HepG2 (cell line): ENCODE results near the gene ATAD3A. TPM values are rescaled to one million over a fixed set of nuclear protein-coding genes. Genes with fewer than 3 reads are reported as not detected.
A peak's percentile ranks its signal among the peaks of the same experiment; 100 is the strongest.

Experiments
- DMAP1 ChIP-seq: IDR thresholded peaks from 2 replicates; pipeline ENCODE4 v1.6.1; 2016
- E2F5 ChIP-seq: sonication (generic); formaldehyde crosslinking; conservative IDR thresholded peaks from 2 replicates; pipeline ENCODE4 v1.4.0; 2020; ENCODE audit warnings: missing genetic modification reagents
- FOSL1 ChIP-seq: sonication (generic); formaldehyde crosslinking; IDR thresholded peaks from 2 replicates; pipeline ENCODE4 v1.9.0; 2021; ENCODE audit warnings: missing genetic modification reagents, borderline replicate concordance
- HNF1A ChIP-seq, 2 experiments: sonication (generic) in 1 of 2; formaldehyde crosslinking in 1 of 2; IDR thresholded peaks; 2 replicates each; pipeline versions ENCODE4 v1.4.0 to v1.6.1; 2016 to 2020; ENCODE audit warnings: borderline replicate concordance in 1 of 2, low read depth in 1 of 2, mild to moderate bottlenecking in 1 of 2, missing genetic modification reagents in 1 of 2
- JUN ChIP-seq: sonication (generic); formaldehyde crosslinking; IDR thresholded peaks from 2 replicates; pipeline ENCODE4 v1.4.0; 2020; ENCODE audit warnings: mild to moderate bottlenecking, missing genetic modification reagents
- NR2F2 ChIP-seq: IDR thresholded peaks from 2 replicates; pipeline ENCODE4 v1.6.1; 2012; ENCODE audit warnings: low read depth, inconsistent platforms, borderline replicate concordance
- PCBP1 ChIP-seq: fragments of 200-400 bp; formaldehyde crosslinking; IDR thresholded peaks from 2 replicates; pipeline ENCODE4 v1.6.1; 2017; ENCODE audit warnings: mild to moderate bottlenecking, low read depth, low read length, borderline replicate concordance
- RELA ChIP-seq: sonication (generic); formaldehyde crosslinking; IDR thresholded peaks from 2 replicates; pipeline ENCODE4 v1.4.0; 2020; ENCODE audit warnings: missing genetic modification reagents
- RFX3 ChIP-seq: IDR thresholded peaks from 2 replicates; pipeline ENCODE4 v1.6.1; 2016; ENCODE audit warnings: missing biosample characterization, missing genetic modification reagents
- ZMYM2 ChIP-seq: sonication (generic); formaldehyde crosslinking; IDR thresholded peaks from 2 replicates; pipeline ENCODE4 v1.8.0; 2022; ENCODE audit warnings: mild to moderate bottlenecking, missing genetic modification reagents
- ZNF225 ChIP-seq: sonication (generic); formaldehyde crosslinking; IDR thresholded peaks from 2 replicates; pipeline ENCODE4 v1.4.0; 2020; ENCODE audit warnings: mild to moderate bottlenecking, missing genetic modification reagents
- ZNF260 ChIP-seq: sonication (generic); formaldehyde crosslinking; IDR thresholded peaks from 2 replicates; pipeline ENCODE4 v1.4.0; 2020; ENCODE audit warnings: missing genetic modification reagents, low read depth, mild to moderate bottlenecking, borderline replicate concordance
- ZNF468 ChIP-seq: sonication (generic); formaldehyde crosslinking; IDR thresholded peaks from 2 replicates; pipeline ENCODE4 v1.8.0; 2022; ENCODE audit warnings: mild to moderate bottlenecking, moderate library complexity, missing genetic modification reagents
- ZNF709 ChIP-seq: sonication (generic); formaldehyde crosslinking; IDR thresholded peaks from 2 replicates; pipeline ENCODE4 v1.5.0; 2020; ENCODE audit warnings: mild to moderate bottlenecking, missing genetic modification reagents
- ZNF776 ChIP-seq: sonication (generic); formaldehyde crosslinking; IDR thresholded peaks from 2 replicates; pipeline ENCODE4 v1.4.0; 2020; ENCODE audit warnings: mild to moderate bottlenecking, missing genetic modification reagents
- polyA plus RNA-seq, 8 experiments: library from polyadenylated mRNA; depleted of rRNA in 3 of 8; stranded (reverse) in 7 of 8; unstranded in 1 of 8; fragments of >200 nt; fragmentation: Illumina TruSeq in 4 of 8; extraction: Trizol in 4 of 8; gene quantifications; 2 replicates each; pipeline versions ENCODE4 v1.2.1 to v1.2.3, GENCODE V29; 2011 to 2016; ENCODE audit warnings: low read depth in 4 of 8, missing spikeins in 1 of 8, mixed read lengths in 1 of 8; ENCODE audit not compliant: insufficient read depth in 1 of 8
- total RNA-seq, 5 experiments: library from RNA; depleted of rRNA; stranded (reverse); fragments of >200 nt; fragmentation: Illumina TruSeq; extraction: Trizol; gene quantifications; 2 replicates each; pipeline ENCODE4 v1.2.3, GENCODE V29; 2016; ENCODE audit warnings: low read depth in 1 of 5
- TF ChIP-seq, protein P1 (sequence below): sonication (generic); formaldehyde crosslinking; IDR thresholded peaks from 2 replicates; pipeline ENCODE4 v1.4.0; 2020; ENCODE audit warnings: missing genetic modification reagents
- TF ChIP-seq, protein P2 (sequence below): sonication (generic); formaldehyde crosslinking; IDR thresholded peaks from 2 replicates; pipeline ENCODE4 v1.4.0; 2020; ENCODE audit warnings: missing genetic modification reagents

The ATAD3A gene
- total and polyA plus RNA-seq, 2 of the 13 experiments (the other 11 are each of a cell fraction or from before 2014, with no cell fraction given), result 10.6 to 49.0 TPM

DNA sequence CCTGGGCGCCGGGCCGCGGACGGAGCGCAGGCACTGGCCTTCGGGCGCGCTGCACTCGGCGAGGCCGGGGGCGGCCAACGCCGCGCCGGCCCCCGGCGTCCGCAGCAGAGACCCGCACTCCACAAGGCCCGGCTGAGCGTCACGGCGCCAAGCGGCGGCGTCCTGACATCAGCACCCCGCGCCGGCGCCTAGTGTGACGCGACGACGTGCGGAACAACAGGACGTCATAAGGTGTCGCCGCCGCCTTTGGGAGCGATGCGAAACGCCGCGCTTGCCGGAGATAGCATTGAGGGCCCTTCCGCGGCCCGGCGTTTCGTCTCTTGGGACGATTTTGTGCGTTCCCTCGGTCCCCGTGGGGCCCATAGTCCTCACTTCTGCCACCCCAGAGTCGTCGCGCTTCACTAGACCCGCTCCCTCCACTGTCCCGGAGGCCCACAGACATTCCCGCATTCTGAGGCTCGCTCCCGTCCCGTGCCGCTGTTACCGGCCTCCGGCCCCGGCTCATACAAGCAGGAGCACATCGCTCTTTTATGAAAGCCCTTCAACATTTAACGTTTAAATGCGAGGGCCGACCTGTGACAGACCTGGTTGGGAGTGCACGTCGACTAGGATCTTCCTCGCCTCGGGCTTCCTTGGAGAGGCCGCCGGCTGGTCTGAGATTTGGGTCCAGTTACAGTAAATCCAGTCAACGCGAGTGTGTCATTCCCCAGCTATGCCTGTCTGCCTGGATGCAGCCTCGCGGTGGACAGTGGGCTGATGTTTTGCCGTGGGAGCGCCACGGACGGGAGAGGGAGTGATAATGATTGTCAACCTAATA lies 63.0 kb downstream of the ATAD3A start, which contains the start of gene SSU72 (continued):
- TF ChIP-seq ZNF776 (0 out of 2 replicates have a peak, but pooled peaks have one; percentile 17), ZNF709 (CRISPR knock-in tag) (peak; percentile 20; the same call in 1 of the 2 replicates), E2F5 (CRISPR knock-in tag) (peak; percentile 46), ZMYM2 (CRISPR knock-in tag) (0 out of 2 replicates have a peak, but pooled peaks have one; percentile 38), NR2F2 (no peak), ZNF468 (no peak), ZNF260 (CRISPR knock-in tag) (no peak), RELA (CRISPR knock-in tag) (peak; percentile 63; the same call in 1 of the 2 replicates), PCBP1 (0 out of 2 replicates have a peak, but pooled peaks have one; percentile 51), FOSL1 (peak; percentile 25; the same call in 1 of the 2 replicates), RFX3 (CRISPR knock-in tag) (no peak), ZNF225 (CRISPR knock-in tag) (peak; percentile 90; the same call in 1 of the 2 replicates), HNF1A (IDR thresholded peaks at IDR 0.05; ENCODE audit: low read depth) (no peak), HNF1A (CRISPR knock-in tag; IDR thresholded peaks at IDR 0.05; ENCODE audit: borderline replicate concordance) (0 out of 2 replicates have a peak, but pooled peaks have one; percentile 35), DMAP1 (CRISPR knock-in tag) (peak; percentile 49; the same call in 1 of the 2 replicates), JUN (CRISPR knock-in tag) (no peak)
- TF ChIP-seq, protein P1, sequence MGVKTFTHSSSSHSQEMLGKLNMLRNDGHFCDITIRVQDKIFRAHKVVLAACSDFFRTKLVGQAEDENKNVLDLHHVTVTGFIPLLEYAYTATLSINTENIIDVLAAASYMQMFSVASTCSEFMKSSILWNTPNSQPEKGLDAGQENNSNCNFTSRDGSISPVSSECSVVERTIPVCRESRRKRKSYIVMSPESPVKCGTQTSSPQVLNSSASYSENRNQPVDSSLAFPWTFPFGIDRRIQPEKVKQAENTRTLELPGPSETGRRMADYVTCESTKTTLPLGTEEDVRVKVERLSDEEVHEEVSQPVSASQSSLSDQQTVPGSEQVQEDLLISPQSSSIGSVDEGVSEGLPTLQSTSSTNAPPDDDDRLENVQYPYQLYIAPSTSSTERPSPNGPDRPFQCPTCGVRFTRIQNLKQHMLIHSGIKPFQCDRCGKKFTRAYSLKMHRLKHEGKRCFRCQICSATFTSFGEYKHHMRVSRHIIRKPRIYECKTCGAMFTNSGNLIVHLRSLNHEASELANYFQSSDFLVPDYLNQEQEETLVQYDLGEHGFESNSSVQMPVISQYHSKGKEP (CRISPR knock-in tag), result 0 out of 2 replicates have a peak, but pooled peaks have one; percentile 35
- TF ChIP-seq, protein P2, sequence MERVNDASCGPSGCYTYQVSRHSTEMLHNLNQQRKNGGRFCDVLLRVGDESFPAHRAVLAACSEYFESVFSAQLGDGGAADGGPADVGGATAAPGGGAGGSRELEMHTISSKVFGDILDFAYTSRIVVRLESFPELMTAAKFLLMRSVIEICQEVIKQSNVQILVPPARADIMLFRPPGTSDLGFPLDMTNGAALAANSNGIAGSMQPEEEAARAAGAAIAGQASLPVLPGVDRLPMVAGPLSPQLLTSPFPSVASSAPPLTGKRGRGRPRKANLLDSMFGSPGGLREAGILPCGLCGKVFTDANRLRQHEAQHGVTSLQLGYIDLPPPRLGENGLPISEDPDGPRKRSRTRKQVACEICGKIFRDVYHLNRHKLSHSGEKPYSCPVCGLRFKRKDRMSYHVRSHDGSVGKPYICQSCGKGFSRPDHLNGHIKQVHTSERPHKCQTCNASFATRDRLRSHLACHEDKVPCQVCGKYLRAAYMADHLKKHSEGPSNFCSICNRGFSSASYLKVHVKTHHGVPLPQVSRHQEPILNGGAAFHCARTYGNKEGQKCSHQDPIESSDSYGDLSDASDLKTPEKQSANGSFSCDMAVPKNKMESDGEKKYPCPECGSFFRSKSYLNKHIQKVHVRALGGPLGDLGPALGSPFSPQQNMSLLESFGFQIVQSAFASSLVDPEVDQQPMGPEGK (CRISPR knock-in tag), result no peak; the same call in 1 of the 2 replicates
